ENCODE measurements around the gene CDC25B. TPM values are rescaled to one million over a fixed set of nuclear protein-coding genes. Genes with fewer than 3 reads are reported as not detected.

Gene CDC25B
- total and polyA plus RNA-seq, 2 of the 13 experiments (the other 11 are each of a cell fraction or from before 2014, with no cell fraction given): 14.5 to 19.4 TPM

GRCh38 chr20:3777716-3778629 lies 18.1 kb upstream of the CDC25B start (continued):
- TF ChIP-seq TP53 (CRISPR knock-in tag; conservative IDR thresholded peaks at IDR 0.05) (0 out of 2 replicates have a peak, but pooled peaks have one; percentile 44), ZBTB42 (CRISPR knock-in tag; IDR thresholded peaks at IDR 0.05) (no peak), MTF2 (CRISPR knock-in tag; IDR thresholded peaks at IDR 0.05; ENCODE audit: borderline replicate concordance) (peak; percentile 52; the same call in 1 of the 2 replicates), ZNF607 (CRISPR knock-in tag; IDR thresholded peaks at IDR 0.05; ENCODE audit: borderline replicate concordance) (0 out of 2 replicates have a peak, but pooled peaks have one; percentile 30), MLX (CRISPR knock-in tag; IDR thresholded peaks at IDR 0.05) (no peak), SOX13 (IDR thresholded peaks at IDR 0.05) (no peak), SOX13 (CRISPR knock-in tag; conservative IDR thresholded peaks at IDR 0.05 in 1 of 2, IDR thresholded peaks at IDR 0.05 in 1 of 2) (no peak), NFKB2 (CRISPR knock-in tag; IDR thresholded peaks at IDR 0.05; ENCODE audit: borderline replicate concordance) (0 out of 2 replicates have a peak, but pooled peaks have one; percentile 77), ZNF224 (CRISPR knock-in tag; IDR thresholded peaks at IDR 0.05) (0 out of 2 replicates have a peak, but pooled peaks have one; percentile 52), TEF (CRISPR knock-in tag; IDR thresholded peaks at IDR 0.05) (0 out of 2 replicates have a peak, but pooled peaks have one; percentile 63), ZFP36L2 (CRISPR knock-in tag; IDR thresholded peaks at IDR 0.05) (no peak), HIVEP1 (CRISPR knock-in tag; IDR thresholded peaks at IDR 0.05) (peak; percentile 44; the same call in 1 of the 2 replicates), THAP11 (CRISPR knock-in tag; IDR thresholded peaks at IDR 0.05) (peak; percentile 39; the same call in 1 of the 2 replicates), ZNF883 (CRISPR knock-in tag; IDR thresholded peaks at IDR 0.05; ENCODE audit: not compliant biosample characterization) (peak; percentile 37), ZBTB26 (CRISPR knock-in tag; IDR thresholded peaks at IDR 0.05; ENCODE audit: borderline replicate concordance) (0 out of 2 replicates have a peak, but pooled peaks have one; percentile 21), AKNA (CRISPR knock-in tag; IDR thresholded peaks at IDR 0.05; ENCODE audit: borderline replicate concordance) (no peak), MED1 (CRISPR knock-in tag; IDR thresholded peaks at IDR 0.05) (no peak), JARID2 (CRISPR knock-in tag; IDR thresholded peaks at IDR 0.05; ENCODE audit: insufficient replicate concordance) (no peak)

Measured in HepG2 (cell line).